T-cell (primary cell): Measurements from ENCODE around the gene ATP1A3. TPM values are rescaled to one million over a fixed set of nuclear protein-coding genes. Genes with fewer than 3 reads are reported as not detected.

Experiments
- ATAC-seq, 4 experiments: fragments of 200-7000 bp in 3 of 4; fragments of 150-1000 bp in 1 of 4; cut with Tn5 transposase; replicated peaks in 1 of 4; 1 replicate in 3 of 4; 2 replicates in 1 of 4; pipeline ENCODE4 v1.10.0; 2021; ENCODE audit warnings: moderate library complexity in 3 of 4, mild to moderate bottlenecking in 2 of 4, moderate number of reproducible peaks in 1 of 4
- CTCF ChIA-PET, 2 donors: fragments of 300-600 bp; sonication (Branson Sonifier 250); formaldehyde crosslinking; loops; one replicate each; lab custom pipeline; 2022; ENCODE audit warnings: antibody characterized with exemption in 2 of 2; lab: Charles Lee
- POLR2A ChIA-PET, 2 donors: fragments of 300-600 bp; sonication (Branson Sonifier 250); formaldehyde crosslinking; loops; one replicate each; lab custom pipeline; 2022; ENCODE audit warnings: antibody characterized with exemption in 2 of 2; lab: Charles Lee
- DNase-seq, 35 experiments: peaks; one replicate each; pipeline versions ENCODE4 v3.0.0 to v3.0.0-alpha.2; 2013 to 2023
- H3K27ac ChIP-seq: one replicate; pipeline ENCODE4 v1.5.1; 2013; ENCODE audit warnings: low read length
- H3K27me3 ChIP-seq, 2 experiments: replicated peaks in 1 of 2; 1 replicate in 1 of 2; 2 replicates in 1 of 2; pipeline versions ENCODE4 v1.6.1 to v1.7.0; 2013; ENCODE audit warnings: low read length in 1 of 2, mixed read lengths in 1 of 2; ENCODE audit not compliant: control insufficient read depth in 2 of 2, insufficient read depth in 2 of 2; ENCODE audit errors: extremely low read depth in 1 of 2
- H3K36me3 ChIP-seq, 2 donors: 1 replicate in 1 of 2; 2 replicates in 1 of 2; pipeline versions ENCODE4 v1.6.1 to v1.7.0; 2013; ENCODE audit warnings: low read length in 1 of 2; ENCODE audit not compliant: control insufficient read depth in 2 of 2, insufficient read depth in 1 of 2; ENCODE audit errors: extremely low read depth in 1 of 2
- H3K4me1 ChIP-seq, 2 experiments: 1 replicate in 1 of 2; 2 replicates in 1 of 2; pipeline versions ENCODE4 v1.6.1 to v1.7.0; 2013; ENCODE audit warnings: low read length in 2 of 2, mixed read lengths in 1 of 2; ENCODE audit not compliant: insufficient read depth in 2 of 2, control insufficient read depth in 1 of 2; ENCODE audit errors: extremely low read depth in 1 of 2
- H3K4me3 ChIP-seq, 2 donors: 1 replicate in 1 of 2; 2 replicates in 1 of 2; pipeline versions ENCODE4 v1.5.1 to v1.7.0; 2013; ENCODE audit warnings: mild to moderate bottlenecking in 2 of 2, low read length in 1 of 2, moderate library complexity in 1 of 2; ENCODE audit not compliant: control insufficient read depth in 1 of 2; ENCODE audit errors: extremely low read depth in 1 of 2
- H3K9me3 ChIP-seq: 2 replicates; pipeline ENCODE4 v1.7.0; 2013
- H3K27ac Mint-ChIP-seq, 2 donors: one replicate each; pipeline ENCODE4 v1.8.0; 2020 to 2021; ENCODE audit warnings: mild to moderate bottlenecking in 2 of 2, mixed read lengths in 2 of 2
- H3K27me3 Mint-ChIP-seq, 2 donors: one replicate each; pipeline ENCODE4 v1.8.0; 2021 to 2022; ENCODE audit warnings: mixed read lengths in 2 of 2
- H3K36me3 Mint-ChIP-seq: one replicate; pipeline ENCODE4 v1.8.0; 2021; ENCODE audit warnings: mixed read lengths
- H3K4me1 Mint-ChIP-seq, 3 donors: one replicate each; pipeline ENCODE4 v1.8.0; 2020 to 2022; ENCODE audit warnings: mixed read lengths in 3 of 3, mild to moderate bottlenecking in 1 of 3
- H3K4me3 Mint-ChIP-seq, 3 donors: one replicate each; pipeline ENCODE4 v1.8.0; 2020 to 2022; ENCODE audit warnings: mild to moderate bottlenecking in 3 of 3, mixed read lengths in 3 of 3, moderate library complexity in 3 of 3
- H3K9me3 Mint-ChIP-seq, 3 donors: one replicate each; pipeline ENCODE4 v1.8.0; 2020 to 2022; ENCODE audit warnings: mixed read lengths in 3 of 3
- WGBS: methylation state at CpG from one replicate; pipeline ENCODE4 v1.1.5; 2013; ENCODE audit warnings: missing lambda C conversion rate; ENCODE audit not compliant: insufficient coverage; 5-methylcytosine and 5-hydroxymethylcytosine counted together
- total RNA-seq, 35 experiments: library from RNA in 6 of 35; stranded (reverse) in 6 of 35; fragments of 120-200 nt in 1 of 35; gene quantifications; one replicate each; pipeline versions ENCODE4 v1.2.1 to v1.2.4 and lab custom pipeline; 2013 to 2026

ATP1A3 gene
- total RNA-seq, 5 donors from 2014 or later (not counting 1 experiment from before 2014, with no cell fraction given) = 4.3 to 14.4 (median 6.3) TPM

DNA sequence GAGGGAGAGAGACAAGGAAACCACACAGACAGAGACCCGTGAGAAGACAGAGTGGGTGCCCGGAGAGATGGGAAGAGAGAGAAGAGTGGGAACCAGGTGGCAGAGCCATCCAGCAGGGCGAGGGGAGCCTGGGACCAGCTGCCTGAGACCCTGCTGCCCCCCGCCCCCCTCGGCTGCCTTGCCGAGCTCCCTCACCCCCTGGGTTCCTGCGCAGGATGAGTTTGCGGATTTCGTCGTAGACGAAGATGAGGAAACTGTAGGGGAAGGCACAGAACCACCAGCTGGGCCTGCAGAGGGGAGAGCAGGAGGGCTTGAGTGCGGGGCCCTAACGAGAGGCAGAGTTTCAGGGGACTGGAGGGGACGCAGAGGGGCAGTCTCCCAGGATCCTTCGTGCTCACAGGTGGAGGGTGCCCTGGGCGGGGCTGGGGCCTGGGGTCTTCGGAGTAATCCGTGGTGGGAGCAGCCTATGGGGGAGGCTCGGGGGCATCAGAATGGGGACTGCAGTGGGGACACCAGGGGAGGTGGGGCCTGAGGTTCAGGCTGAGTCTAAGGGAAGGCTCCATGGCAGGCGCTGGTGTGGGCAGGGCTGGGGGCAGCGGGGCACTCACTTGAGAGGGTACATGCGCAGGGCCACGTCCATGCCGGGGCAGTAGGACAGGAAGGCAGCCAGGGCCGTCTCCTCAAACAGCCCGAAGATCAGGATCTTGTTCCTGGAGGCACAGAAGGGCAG is 26.8 kb downstream of the ATP1A3 start:
- WGBS = 64% methylated on average over 23 of the region's 26 CpGs
- Mint-ChIP-seq H3K27ac (no peak overlapping the region), H3K9me3 (no peaks in the 10 kb centered on the region), H3K4me3 (no peak overlapping the region), H3K27me3 (no peaks in the 10 kb centered on the region), H3K36me3 (no peaks in the 10 kb centered on the region), H3K4me1 (peaks cover 0 to 5% (median 0%) of the 10 kb centered on the region in 3 donors)
- ATAC-seq = no peak
- DNase-seq = no peak
- Histone ChIP-seq H3K9me3 (no peaks in the 10 kb centered on the region), H3K4me1 (no peaks in the 10 kb centered on the region), H3K36me3 (no peaks in the 10 kb centered on the region), H3K27me3 (peaks cover 0 to 2% of the 10 kb centered on the region in 2 experiments), H3K27ac (no peak overlapping the region), H3K4me3 (no peak overlapping the region)
- POLR2A ChIA-PET = no interaction called here
- CTCF ChIA-PET = no interaction called here

GRCh38 chr19:41965106-41965505 is 28.9 kb downstream of the ATP1A3 start:
- H3K4me1 ChIP-seq = no peaks in the 10 kb centered on the region
- Mint-ChIP-seq H3K27ac (no peak overlapping the region), H3K27me3 (no peaks in the 10 kb centered on the region), H3K4me3 (no peak overlapping the region), H3K4me1 (peaks cover 0 to 5% (median 0%) of the 10 kb centered on the region in 3 donors), H3K36me3 (no peaks in the 10 kb centered on the region), H3K9me3 (no peaks in the 10 kb centered on the region)
- peaks cover 0 to under 1% of the 10 kb centered on the region in 2 experiments for H3K27me3 ChIP-seq
- WGBS = 29% methylated on average over 1 of the region's 5 CpGs
- no peaks in the 10 kb centered on the region for H3K9me3 ChIP-seq
- H3K36me3 ChIP-seq = no peaks in the 10 kb centered on the region
- POLR2A ChIA-PET = no interaction called here
- no peak for ATAC-seq
- no peak overlapping the region for H3K4me3 ChIP-seq
- H3K27ac ChIP-seq = no peak overlapping the region
- no peak for DNase-seq
- CTCF ChIA-PET = no interaction called here

DNA sequence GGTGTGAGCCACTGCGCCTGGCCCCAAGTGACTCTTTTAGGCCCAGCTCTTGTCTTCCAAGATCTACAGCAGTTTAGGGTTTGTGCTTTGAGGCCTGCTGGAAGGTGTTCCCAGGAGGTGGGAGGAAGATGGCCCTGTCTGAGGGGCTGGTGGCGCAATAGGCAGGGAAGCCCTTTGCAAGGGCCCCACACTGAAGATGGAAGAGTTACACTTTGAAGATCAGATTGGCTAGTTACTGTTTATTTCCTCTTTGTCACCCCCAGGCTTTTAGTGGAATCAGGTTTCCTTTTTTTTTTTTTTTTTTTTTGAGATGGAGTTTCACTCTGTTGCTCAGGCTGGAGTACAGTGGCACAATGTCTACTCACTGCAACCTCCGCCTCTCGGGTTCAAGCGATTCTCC is 33.1 kb downstream of the ATP1A3 start:
- POLR2A ChIA-PET = interaction anchor here in 1 of 2 donors (0.7 kb wide), 1 partner anchor 1826 kb away, joined by 6 read pairs; no protein-coding TSS in a partner anchor
- H3K36me3 Mint-ChIP-seq = peaks cover 9% of the 10 kb centered on the region
- H3K27me3 Mint-ChIP-seq = no peaks in the 10 kb centered on the region
- WGBS = 100% methylated on average over 1 of the region's 5 CpGs
- no peak overlapping the region for H3K27ac Mint-ChIP-seq
- Histone ChIP-seq H3K27me3 (no peaks in the 10 kb centered on the region), H3K27ac (no peak overlapping the region), H3K4me3 (no peak overlapping the region), H3K36me3 (peaks cover 3 to 11% of the 10 kb centered on the region in 2 donors), H3K9me3 (no peaks in the 10 kb centered on the region), H3K4me1 (peaks cover 0 to 22% of the 10 kb centered on the region in 2 experiments)
- peaks cover 18 to 20% (median 18%) of the 10 kb centered on the region in 3 donors for H3K4me1 Mint-ChIP-seq
- ATAC-seq = no peak
- no peak overlapping the region for H3K4me3 Mint-ChIP-seq
- H3K9me3 Mint-ChIP-seq = no peaks in the 10 kb centered on the region
- CTCF ChIA-PET = no interaction called here
- no peak for DNase-seq

DNA sequence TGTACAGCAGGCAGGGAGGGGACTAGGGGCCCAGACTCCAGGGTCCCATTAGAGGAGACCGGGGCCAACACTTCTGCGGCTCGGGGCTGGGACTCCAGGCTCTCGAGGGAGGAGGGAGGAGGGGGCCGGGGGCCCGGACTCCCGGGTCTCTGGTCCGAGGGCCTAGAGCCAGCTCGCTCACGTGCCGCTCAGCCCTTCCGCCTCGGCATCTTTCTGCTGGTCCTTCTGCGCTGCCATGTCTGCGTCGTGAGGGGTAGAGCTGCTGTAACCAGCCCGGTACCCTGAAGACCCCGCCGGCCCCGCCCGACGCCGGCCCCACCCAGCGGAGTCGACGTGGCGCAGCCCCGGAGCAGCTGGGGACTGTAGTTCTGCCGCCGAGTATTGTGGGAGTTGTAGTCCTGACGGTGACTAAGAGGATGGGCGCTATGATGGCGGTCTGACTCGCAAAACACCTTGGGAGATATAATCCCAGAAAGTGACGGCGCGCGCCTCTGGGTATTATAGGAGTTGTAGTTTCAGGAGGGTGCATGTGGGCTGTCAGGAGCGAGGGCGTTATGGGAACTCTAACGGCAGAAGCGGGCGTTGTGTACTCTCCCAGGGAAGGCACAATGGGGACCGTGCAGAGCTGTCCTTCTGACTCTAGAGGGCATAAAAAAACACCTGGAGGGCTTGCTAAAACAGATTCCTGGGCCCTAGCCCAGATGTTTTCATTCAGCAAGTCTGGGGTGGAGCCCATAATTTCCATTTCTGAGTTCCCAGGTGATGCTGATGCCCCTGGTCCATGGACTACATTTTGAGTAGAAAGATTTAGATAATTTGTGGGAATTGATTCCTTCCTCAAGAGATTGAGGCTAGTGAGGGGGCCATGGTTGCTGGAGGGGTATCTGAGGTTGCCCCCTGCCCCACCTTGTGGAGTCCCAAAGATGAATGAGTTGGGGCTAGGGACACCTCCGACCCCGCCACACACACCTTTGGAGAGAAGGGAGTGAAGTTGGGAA is 34.7 kb downstream of the ATP1A3 start, which contains the start of gene RABAC1:
Gene RABAC1, minus strand, starts transcription at position 266 of the 998 bp plus-strand sequence. Its CDS starts 29 bp downstream, at position 237.
- Histone ChIP-seq H3K4me3 (peak within 1 kb of the TSS; percentile 61 to 67), H3K9me3 (no peaks in the 10 kb centered on the region), H3K27me3 (no peaks in the 10 kb centered on the region), H3K36me3 (peaks cover 3 to 14% of the 10 kb centered on the region in 2 donors), H3K27ac (peak within 1 kb of the TSS; percentile 69), H3K4me1 (peaks cover 0 to 22% of the 10 kb centered on the region in 2 experiments)
- Mint-ChIP-seq H3K9me3 (no peaks in the 10 kb centered on the region), H3K36me3 (peaks cover 9% of the 10 kb centered on the region), H3K4me3 (peak within 1 kb of the TSS; percentile 81 to 92 (median 84)), H3K27ac (peak within 1 kb of the TSS; percentile 88 to 91), H3K27me3 (no peaks in the 10 kb centered on the region), H3K4me1 (peaks cover 18 to 20% (median 18%) of the 10 kb centered on the region in 3 donors)
- WGBS = 3% methylated on average over 42 of the region's 46 CpGs
- ChIA-PET POLR2A (interaction anchor here in 1 of 2 donors (0.6 kb wide), 1 partner anchor 34 kb away, joined by 3 read pairs; no protein-coding TSS in a partner anchor), CTCF (interaction anchor here in 1 of 2 donors (1.5 kb wide), 1 partner anchor 84 kb away, joined by 3 read pairs; no protein-coding TSS in a partner anchor)
- ATAC-seq = peak; percentile 92 to 95 (median 94)
- DNase-seq = peak; percentile 75 to 93 (median 86)

GRCh38 chr19:41958367-41959055 is 35.5 kb downstream of the ATP1A3 start:
- ChIA-PET CTCF (interaction anchor here in 1 of 2 donors (0.5 to 1.5 kb wide), 3 partner anchors 83 to 1181 kb away, joined by 3 read pairs; partner anchors contain the start of gene RAB4B), POLR2A (interaction anchor here (0.6 to 0.8 kb wide), 2 partner anchors 35 to 99 kb away, joined by 3 read pairs; partner anchors contain the start of gene RPS19 (in 1 of the 2))
- Mint-ChIP-seq H3K4me1 (peaks cover 18 to 20% (median 18%) of the 10 kb centered on the region in 3 donors), H3K9me3 (no peaks in the 10 kb centered on the region), H3K27me3 (no peaks in the 10 kb centered on the region), H3K36me3 (peaks cover 9% of the 10 kb centered on the region), H3K4me3 (peak overlapping the region; percentile 81 to 92 (median 84)), H3K27ac (peak overlapping the region; percentile 85 to 90)
- Histone ChIP-seq H3K27me3 (no peaks in the 10 kb centered on the region), H3K36me3 (peaks cover 3 to 14% of the 10 kb centered on the region in 2 donors), H3K9me3 (no peaks in the 10 kb centered on the region), H3K4me3 (peak overlapping the region; percentile 61 to 67), H3K27ac (peak overlapping the region; percentile 69), H3K4me1 (peaks cover 0 to 22% of the 10 kb centered on the region in 2 experiments)
- DNase-seq (peak; percentile 55 to 84 (median 74)), ATAC-seq (peak; percentile 59 to 74 (median 64))
- WGBS = 3% methylated on average over 43 of the region's 43 CpGs
